CD4-positive, alpha-beta T cell treated with Interferon alpha-2 for 1 hour (primary cell): ENCODE measurements around the gene TMPRSS9.

Experiments
- DNase-seq, 2 donors: peaks; one replicate each; pipeline ENCODE4 v3.0.0-alpha.2; 2020 to 2022

TMPRSS9 gene

DNA sequence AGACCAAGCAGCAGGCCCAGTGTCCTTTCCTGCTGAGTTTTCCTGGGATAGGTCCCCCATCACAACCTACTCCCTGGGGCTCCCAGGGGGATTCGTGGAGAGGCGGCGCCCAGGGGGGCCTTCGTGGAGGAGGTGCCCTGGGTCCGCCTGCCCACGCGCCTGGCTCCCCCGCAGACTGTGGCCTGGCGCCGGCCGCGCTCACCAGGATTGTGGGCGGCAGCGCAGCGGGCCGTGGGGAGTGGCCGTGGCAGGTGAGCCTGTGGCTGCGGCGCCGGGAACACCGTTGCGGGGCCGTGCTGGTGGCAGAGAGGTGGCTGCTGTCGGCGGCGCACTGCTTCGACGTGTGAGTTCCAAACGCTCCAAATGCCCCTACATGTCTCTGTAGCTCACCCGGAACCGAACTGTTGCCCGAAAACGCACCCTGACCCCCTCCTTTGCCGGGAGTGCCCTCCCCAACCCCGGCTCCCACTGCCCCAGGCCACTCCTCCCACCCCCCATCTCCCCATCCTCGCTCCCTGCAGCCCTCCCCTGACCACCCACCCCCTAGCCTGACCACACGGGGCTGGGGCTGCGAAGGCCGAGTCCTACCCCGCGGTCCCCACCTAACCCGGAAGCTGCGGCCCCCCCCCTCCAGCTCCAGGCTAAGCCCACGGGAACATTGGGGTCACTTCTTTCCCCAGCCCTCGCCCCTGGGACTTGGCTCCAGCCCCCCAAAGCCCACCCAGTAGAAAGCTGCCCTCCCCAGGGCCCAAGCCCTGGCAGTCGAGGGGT lies 64.0 kb downstream of the TMPRSS9 start:
- DNase-seq: no peak

DNA sequence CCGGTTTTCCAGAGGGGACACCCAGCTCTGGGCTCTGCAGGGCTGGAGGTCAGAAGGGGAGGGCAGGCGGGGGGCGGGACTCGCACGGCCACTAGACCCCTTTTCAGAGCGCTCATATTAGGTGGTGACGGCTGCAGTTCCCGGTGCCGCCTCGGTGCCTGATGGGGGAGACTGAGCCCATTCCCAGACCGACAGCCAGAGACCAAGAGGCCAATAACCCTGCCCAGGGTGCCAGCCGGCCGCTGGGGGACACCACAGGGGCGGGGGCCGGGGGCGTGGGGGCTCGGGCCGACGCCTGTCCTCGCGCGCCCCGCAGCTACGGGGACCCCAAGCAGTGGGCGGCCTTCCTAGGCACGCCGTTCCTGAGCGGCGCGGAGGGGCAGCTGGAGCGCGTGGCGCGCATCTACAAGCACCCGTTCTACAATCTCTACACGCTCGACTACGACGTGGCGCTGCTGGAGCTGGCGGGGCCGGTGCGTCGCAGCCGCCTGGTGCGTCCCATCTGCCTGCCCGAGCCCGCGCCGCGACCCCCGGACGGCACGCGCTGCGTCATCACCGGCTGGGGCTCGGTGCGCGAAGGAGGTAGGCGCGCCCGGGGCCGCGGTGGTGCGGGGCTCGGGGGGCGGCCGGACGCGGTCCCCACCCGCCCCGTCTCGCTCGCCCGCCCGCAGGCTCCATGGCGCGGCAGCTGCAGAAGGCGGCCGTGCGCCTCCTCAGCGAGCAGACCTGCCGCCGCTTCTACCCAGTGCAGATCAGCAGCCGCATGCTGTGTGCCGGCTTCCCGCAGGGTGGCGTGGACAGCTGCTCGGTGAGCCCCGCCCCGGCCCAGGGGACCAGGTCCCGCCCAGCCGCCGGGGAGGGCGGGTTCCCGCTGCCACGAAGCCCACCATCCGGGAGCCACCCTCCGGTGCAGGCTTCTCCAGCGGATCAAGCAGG lies 64.9 kb downstream of the TMPRSS9 start:
- DNase-seq: no peak

DNA sequence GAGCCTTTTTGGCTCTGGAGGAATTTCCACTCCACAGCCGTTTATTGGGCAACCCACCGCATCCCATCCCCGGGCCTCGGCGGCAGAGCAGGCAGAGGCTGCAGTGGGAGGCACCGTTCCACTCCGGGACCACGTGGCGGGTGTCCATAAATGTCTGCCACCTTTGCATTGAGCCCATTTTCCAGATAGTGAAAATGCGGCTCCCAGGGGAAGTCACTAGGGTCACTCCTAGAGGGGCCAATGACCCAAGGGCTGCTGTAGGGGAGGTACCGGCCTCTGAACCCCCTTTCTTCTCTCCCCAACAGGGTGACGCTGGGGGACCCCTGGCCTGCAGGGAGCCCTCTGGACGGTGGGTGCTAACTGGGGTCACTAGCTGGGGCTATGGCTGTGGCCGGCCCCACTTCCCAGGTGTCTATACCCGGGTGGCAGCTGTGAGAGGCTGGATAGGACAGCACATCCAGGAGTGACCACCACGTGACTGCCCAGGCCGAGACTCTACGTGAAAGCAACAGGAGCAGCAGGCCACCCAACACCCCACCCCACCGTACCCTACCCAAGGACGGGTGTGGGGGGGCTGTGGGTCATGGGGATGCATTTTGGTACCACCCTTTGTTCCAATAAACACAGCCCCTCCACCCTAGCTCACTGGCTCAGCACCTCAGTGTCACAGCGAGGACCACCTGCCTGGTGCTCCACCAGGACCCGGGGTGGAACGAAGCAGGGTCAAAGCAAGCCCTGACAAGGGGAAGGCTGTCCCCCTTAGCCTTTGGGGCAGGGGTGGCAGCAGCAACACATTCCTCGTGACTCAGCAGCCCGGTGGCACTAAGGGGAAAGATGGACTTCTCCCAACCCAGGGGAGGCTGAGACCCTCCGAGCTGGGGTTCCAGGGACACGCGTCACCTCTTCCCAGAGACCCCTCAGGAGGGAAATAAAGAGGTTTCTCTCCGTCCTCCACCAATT lies 65.8 kb downstream of the TMPRSS9 start:
- no peak for DNase-seq

DNA sequence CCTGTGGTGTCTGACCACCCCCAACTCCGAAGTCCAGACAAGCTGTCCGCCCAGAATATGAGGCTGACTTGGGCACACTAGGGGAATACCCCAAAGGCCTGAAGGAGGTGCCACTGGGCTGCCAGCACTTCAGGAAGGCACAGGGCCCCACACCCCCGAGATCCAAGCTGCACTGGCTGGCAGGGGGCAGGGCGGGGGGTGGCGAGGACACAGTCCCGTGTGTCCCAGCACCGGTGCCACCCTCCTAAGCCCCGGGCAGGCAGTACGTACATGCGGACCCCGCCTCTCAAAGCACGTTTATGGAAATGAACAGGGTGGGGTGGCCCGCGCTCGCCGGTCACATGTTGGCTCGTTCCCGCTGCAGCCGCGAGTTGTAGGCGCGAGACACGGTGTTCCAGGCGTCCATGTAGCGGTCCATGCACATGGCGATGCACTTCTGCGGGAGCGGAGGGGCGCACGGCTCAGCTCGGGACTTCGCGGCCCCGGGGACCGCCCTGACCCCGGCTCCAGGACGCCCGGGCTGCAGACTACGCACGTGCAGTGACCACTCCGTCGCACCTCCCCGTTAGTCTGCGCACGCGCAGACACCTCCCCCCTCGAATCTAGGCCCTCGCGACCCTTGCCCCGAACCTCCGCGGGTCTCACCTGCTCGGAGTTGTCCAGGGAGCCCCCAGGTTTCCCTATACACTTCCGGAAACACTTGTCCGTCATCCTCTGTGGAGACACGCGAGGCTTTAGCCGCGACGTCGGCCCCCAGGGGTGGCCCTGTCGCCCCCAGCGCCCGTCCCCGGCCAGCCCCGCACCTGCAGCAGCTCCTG lies 66.8 kb downstream of the TMPRSS9 start:
- peak; percentile 9 to 54 for DNase-seq

DNA sequence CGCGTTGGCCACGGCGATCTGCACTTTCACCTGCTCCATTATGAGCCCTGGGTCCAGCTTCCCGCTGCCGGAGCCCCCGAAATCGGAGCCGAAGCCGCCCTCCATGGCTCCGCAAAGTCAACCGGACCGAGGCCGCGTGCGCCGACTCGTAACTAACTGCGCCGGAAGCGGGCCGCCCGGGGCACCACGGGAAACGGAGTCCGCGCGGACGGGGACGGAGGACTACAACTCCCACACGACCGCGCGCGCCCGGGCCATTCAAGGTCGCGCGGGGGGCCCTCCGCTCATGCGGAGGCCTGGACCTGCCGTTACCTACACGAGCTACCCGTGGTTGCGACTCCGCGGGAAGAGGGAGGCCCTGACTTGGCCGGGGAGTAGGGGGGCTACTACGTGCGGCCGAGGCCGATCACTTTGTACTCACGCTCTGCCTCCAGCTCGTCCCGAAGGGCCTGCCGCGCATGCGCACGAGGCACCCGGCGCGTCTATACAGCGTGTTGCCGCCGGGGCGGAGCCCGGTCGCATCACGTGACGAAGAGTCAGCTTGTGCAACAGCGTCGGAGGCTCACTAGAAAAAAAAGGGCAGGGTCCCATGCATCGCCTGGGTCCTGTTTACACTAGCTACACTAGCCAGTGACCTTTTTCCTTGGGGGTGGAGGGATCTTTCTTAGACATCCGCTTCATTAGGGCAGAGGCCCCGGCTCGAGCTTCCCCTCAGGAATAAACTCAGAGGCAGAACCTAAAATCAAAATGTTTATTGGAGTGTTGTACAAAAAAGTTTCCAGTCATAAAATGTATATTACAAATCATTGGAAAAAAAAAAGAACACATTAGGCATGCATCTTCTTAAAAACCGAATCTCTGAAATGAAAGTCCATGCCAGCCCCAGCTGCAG lies 67.6 kb downstream of the TMPRSS9 start, which contains the start of gene TIMM13:
TSS of gene TIMM13 (minus strand) at position 158 of the 892 bp plus-strand sequence. CDS start at position 105, 53 bp downstream.
- peak; percentile 95 to 96 for DNase-seq

DNA sequence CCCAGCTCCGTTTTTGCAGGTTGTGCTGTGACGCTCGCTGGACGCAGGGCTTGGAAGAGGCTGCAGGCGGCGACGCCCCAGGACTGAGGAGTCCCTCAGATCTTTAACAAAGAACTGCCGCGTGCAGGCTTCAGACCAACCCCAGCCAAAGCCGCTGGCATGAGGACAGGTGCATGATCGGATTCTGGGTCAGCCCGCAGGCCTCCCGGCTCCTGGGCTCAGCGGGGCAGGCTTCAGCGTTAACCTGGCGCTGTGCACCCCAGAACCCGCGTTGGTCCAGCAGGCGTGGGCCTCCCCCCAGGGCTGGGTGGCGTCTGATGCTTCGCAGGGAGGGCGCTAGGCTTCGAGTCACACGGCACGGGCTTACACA lies 68.2 kb downstream of the TMPRSS9 start:
- no peak for DNase-seq

DNA sequence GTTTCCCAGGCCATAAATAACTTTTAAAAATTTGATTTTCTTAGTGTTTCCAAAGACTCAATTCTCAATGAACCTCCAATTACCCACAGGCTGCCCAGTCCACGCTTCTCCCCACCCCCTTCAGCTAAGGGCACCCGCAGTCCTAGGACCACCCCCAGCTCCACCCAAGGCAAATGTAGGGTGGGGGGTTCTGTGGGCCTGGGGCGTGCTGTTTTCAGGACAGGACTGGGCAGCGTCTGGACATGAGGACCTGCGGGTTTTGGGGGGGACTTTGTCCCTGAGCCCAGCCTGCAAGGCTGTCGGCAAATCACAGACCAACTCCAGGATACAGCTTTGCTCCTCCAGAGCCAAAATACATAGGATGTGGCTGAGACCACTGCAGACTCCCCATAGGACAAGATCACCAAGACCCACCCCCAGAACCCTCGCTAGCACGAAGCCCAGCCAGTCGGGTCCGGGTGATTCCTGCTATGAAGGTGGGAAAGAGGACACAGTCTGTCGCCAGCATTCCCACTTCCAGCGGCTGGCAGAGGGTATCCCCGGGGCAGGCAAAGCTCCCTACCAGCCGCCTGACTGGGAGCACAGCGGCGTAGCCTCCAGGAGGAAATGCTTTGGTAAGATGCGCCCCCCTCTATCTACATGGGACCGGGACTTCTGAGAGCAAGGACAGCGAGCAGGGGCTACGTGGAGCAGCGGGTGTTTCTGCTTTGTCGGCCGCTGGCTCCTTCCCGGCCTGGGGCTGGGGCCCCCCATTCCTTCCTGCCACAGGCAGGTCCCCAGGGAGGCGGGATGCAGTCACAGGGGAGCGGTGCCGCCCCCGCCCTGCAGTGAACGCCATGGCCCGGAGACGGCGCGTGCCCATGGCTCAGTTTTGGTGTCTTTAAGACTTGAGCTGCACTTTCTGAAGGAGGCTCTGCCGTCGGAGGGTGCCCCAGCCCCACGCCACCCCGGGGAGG lies 69.0 kb downstream of the TMPRSS9 start:
- DNase-seq: no peak

DNA sequence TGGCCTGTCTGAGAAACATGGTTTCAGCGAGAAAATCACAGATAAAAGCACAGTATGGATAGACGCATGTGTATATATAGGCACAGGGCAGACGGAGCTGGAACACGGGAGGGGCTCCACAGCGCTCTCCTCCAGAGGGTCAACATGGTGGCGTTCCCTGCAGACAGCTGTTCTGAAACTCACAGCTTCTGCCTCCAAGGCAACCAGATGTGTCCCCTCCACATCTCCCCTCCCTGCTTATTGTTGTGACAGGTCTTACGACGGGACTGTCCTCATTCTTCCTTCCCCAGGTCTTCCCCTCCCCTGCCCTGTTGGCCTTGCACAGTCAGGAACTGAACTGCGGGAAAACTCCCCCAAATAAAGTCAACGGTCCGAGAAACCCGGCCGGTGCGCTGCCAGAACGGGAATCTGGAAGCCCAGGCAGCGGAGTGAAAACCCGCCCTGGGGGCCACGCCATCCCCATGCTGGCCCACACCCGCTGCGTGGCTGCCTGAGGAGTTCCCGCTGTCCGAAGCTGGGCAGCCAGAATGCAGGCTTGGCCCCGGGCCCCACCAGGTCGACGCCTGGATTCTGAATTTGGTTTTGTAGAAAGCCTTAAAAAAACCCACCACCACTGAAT lies 70.0 kb downstream of the TMPRSS9 start:
- no peak for DNase-seq

DNA sequence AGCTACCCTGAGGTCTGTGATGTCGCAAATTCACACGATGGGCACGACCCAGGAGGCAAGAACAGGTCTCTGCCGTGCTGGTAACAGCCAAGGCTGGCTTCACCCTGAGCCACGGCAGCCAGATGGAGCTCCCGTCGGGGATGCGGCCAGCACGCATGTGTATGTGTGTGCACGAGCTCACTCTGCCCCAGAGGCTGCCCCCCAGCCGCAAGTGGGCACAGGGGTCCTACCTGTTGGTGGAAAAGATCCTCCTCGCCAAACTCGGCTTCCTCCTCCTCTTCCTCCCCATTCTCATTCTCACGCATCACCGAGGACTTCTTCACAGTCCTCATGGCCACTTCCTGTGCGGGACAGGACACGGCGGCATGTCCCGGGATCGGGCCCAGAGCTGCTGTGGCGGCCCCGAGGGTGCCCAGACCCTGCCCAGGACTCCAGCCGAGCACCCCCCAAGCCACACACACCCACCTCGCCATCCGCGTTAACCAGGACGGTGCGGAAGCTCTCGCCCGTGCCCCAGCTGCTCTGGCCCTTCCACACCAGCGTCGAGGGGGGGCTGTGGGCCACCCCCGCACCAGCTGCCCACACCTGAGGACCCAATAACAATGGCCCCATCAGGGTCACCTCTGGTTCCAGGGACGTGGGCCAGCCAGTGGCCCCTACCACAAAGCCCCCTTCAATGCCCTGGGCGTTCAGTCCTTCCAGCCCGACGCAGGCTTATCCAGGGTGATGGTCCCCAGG lies 71.4 kb downstream of the TMPRSS9 start:
- DNase-seq: no peak

DNA sequence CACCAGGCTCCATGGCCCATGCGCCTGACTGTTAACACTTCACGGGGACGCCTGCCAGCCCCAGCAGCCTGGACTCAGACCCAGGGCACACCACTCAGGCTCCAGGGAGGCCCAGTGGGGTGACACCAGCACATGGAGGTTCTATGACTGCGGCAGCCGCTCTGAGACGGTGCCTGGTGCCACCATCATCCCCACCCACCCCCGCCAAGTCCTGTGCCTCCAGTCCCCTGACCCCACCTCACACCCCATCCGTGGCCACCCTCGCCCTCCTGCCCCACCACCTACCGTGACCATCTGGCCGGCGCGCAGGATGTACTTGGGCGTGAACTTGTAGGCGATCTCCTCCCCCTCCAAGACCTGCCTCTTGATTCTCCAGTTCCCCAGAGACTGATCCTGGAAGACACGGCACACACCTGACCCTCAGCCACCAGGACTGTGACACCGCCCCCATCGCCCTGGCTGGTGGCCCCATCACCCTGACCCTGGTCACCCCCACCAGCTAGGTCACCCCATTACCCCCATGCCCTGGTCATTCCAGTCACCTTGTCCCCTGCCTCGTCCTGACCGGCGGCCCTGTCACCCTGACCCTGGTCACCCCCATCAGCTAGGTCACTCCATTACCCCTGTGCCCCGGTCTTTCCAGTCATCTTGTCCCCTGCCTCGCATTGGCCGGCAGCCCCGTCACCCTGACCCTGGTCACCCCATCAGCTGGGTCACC lies 72.2 kb downstream of the TMPRSS9 start:
- DNase-seq: no peak

DNA sequence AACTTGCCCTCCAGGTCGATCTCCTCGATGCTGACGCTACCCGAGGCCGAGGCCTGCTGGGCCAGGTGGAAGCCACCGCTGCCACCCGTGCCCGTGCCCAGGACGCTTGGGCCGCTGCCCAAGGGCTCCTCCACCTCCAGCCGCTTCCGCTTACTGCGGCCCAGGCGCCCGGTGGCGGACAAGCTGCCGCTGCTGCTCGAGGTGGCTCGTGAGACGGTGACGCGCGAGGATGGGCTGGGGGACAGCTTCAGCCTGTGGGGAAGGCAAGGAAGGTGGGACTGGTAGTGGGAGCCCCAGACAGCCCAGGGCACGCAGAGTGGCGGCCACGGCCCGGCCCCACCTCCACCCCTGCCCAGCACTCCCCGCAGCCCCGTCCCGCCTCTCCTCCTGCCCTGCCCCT lies 73.8 kb downstream of the TMPRSS9 start:
- no peak for DNase-seq

DNA sequence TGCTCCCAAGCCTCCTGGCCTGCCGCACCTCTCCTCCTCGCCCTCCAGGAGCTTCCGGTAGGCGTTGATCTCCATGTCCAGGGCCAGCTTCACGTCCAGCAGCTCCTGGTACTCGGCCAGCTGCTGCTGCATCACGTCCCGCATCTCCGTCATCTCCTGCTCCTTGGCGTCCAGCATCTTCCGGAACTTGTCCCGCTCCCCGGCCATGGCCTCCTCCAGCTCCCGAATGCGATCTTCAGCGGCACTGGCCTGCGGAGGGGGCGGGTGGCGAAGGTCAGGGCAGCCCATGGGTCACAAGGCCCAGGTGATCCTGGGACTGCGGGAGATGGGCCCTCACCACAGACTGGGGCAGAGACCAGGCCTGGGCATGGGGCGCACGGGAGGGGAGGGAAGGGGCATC lies 74.2 kb downstream of the TMPRSS9 start:
- DNase-seq: no peak

DNA sequence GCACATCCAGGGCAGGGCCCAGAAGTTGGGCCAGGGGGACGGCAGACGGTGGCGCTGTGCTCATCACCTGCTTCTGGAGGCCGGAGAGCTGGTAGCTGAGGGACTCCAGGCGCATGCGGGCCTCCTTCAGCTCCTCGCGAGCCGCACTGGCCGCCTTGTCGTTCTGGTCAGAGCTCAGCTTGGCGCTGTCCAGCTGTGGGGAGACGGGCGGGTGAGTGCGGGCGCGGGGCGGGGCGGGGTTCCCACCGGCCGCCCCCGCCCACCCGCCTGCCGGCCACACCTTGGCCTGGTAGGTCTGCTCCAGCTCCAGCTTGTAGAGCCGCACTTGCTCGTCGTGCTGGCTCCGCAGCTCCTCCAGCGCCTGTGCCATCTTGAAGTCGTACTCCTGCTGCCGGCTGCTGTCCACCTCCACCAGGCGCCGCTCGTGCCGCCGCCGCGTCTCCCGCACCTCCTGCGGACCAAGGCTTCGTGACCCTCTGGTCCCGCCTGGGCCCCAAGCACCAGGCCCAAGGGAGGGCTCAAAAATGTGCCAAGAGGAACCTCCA lies 74.7 kb downstream of the TMPRSS9 start:
- DNase-seq: no peak

DNA sequence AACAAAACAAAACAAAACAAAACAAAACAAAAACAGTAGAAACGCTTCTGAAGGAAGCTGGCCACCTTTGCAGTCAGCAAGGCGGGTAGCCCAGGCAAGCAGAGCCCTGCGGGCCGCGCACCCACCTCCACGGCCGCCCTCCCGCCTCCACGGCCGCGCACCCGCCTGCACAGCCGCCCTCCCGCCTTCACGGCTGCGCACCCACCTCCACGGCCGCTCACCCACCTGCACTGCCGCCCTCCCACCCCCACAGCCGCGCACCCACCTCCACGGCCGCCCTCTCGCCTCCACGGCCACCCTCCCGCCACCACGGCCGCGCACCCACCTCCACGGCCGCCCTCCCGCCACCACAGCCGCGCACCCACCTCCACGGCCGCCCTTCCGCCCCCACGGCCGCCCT lies 76.3 kb downstream of the TMPRSS9 start:
- DNase-seq: no peak

DNA sequence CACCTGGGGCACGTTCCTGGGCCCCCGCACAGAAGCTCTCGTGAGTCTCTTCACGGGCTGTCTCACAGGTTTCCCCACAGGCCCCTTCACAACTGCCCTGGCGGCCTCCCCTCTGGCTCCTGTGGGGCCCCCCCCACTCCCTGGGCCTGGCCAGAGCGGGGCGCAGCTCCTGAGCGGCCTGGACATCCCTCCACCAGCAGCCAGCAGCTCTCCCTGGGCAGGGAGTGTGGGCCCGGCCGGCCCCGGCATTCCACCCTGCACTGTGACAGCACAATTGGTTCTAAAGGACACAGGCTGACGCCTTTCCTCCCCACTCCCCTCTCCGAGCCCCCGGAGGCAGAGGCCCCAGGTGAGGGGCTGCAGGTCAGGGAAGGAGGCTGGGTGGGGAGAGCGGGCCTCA lies 76.9 kb downstream of the TMPRSS9 start:
- DNase-seq: no peak

DNA sequence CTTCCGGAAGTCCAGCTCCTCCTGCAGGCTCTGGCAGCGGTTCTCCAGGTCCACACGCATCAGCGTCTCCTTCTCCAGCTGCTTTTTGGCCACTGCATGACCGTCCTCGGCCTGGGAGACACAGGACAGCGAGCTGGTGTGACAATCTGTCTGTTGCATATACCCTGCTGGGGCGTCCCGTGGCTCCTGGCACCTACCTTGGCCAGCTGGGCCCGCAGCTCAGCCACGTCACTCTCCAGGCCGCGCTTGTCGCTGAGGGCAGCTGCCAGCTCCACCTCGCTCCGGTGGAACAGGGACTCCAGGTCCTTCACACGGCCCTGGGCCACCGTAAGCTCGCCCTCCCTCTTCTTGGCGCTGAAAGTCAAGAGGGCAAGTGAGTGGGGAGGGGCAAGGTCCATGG lies 78.1 kb downstream of the TMPRSS9 start:
- no peak for DNase-seq

DNA sequence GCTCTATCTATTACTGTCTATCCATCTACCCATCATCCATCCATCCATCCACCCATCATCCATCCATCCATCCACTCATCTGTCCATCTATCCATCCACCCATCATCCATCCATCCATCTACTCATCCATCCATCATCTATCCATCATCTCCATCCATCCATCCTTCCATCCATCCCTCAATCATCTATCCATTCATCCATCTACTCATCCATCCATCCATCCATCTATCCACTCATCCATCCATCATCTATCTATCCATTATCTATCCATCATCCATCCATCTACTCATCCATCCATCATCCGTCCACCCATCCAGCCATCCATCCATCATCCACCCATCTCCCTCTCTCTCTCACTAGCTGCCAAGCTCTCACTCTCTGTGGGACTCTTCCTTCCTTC lies 80.5 kb downstream of the TMPRSS9 start:
- no peak for DNase-seq
